Keratinocyte (primary cell): Measurements from ENCODE around the gene XRCC3. TPM values are rescaled to one million over a fixed set of nuclear protein-coding genes. Genes with fewer than 3 reads are reported as not detected.

Experiments used
- DNase-seq: peaks from one replicate; pipeline ENCODE4 v3.0.0-alpha.2; 2011; ENCODE audit warnings: low read depth, missing footprints, low spot score
- FAIRE-seq: peaks from 2 replicates; lab custom pipeline; 2011; peaks lifted over from hg19 to GRCh38; lab: Jason Lieb, UNC
- H2AFZ ChIP-seq: 2 replicates; pipeline ENCODE4 v1.6.0; 2012; ENCODE audit warnings: low read length, control low read depth, inconsistent platforms; ENCODE audit not compliant: control insufficient read depth
- H3K27ac ChIP-seq: 2 replicates; pipeline ENCODE4 v1.5.1; 2011; ENCODE audit warnings: low read length; ENCODE audit not compliant: control insufficient read depth, insufficient read depth
- H3K27me3 ChIP-seq: 3 replicates; pipeline ENCODE4 v1.6.0; 2011; ENCODE audit warnings: low read length; ENCODE audit not compliant: control insufficient read depth, insufficient read depth; ENCODE audit errors: extremely low read depth
- H3K36me3 ChIP-seq, 2 experiments: 2 replicates in 1 of 2; 3 replicates in 1 of 2; pipeline ENCODE4 v1.5.1; 2011; ENCODE audit warnings: low read length in 2 of 2, mild to moderate bottlenecking in 1 of 2; ENCODE audit not compliant: control insufficient read depth in 2 of 2, insufficient read depth in 2 of 2; ENCODE audit errors: extremely low read depth in 1 of 2
- H3K4me1 ChIP-seq: 3 replicates; pipeline ENCODE4 v1.5.1; 2011; ENCODE audit warnings: low read length; ENCODE audit not compliant: control insufficient read depth, insufficient read depth; ENCODE audit errors: extremely low read depth
- H3K4me2 ChIP-seq: 3 replicates; pipeline ENCODE4 v1.6.0; 2011; ENCODE audit warnings: low read depth, low read length; ENCODE audit not compliant: control insufficient read depth, insufficient read depth; ENCODE audit errors: extremely low read depth
- H3K4me3 ChIP-seq, 3 experiments: fragments of 200-600 bp in 1 of 3; sonication (generic) in 1 of 3; 2 replicates in 2 of 3; 3 replicates in 1 of 3; pipeline ENCODE4 v1.5.1; 2011 to 2016; ENCODE audit warnings: low read length in 3 of 3, mild to moderate bottlenecking in 3 of 3, control low read depth in 2 of 3, inconsistent platforms in 1 of 3, low read depth in 1 of 3, mixed read lengths in 1 of 3, mixed run types in 1 of 3, moderate library complexity in 1 of 3; ENCODE audit not compliant: control insufficient read depth in 2 of 3, insufficient read depth in 2 of 3; ENCODE audit errors: extremely low read depth in 1 of 3
- H3K79me2 ChIP-seq: 2 replicates; pipeline ENCODE4 v1.6.0; 2012; ENCODE audit warnings: low read length; ENCODE audit not compliant: control insufficient read depth, insufficient read depth
- H3K9ac ChIP-seq: 3 replicates; pipeline ENCODE4 v1.6.0; 2011; ENCODE audit warnings: low read length; ENCODE audit not compliant: control insufficient read depth, insufficient read depth; ENCODE audit errors: extremely low read depth
- H3K9me1 ChIP-seq: 3 replicates; pipeline ENCODE4 v1.6.0; 2011; ENCODE audit warnings: low read length; ENCODE audit not compliant: control insufficient read depth, insufficient read depth; ENCODE audit errors: extremely low read depth
- H3K9me3 ChIP-seq: 2 replicates; pipeline ENCODE4 v1.5.1; 2012; ENCODE audit warnings: low read depth, low read length; ENCODE audit not compliant: control insufficient read depth
- H4K20me1 ChIP-seq: 3 replicates; pipeline ENCODE4 v1.6.0; 2011; ENCODE audit warnings: low read length; ENCODE audit not compliant: control insufficient read depth, insufficient read depth; ENCODE audit errors: extremely low read depth
- CTCF ChIP-seq, 3 experiments: IDR thresholded peaks in 1 of 3; conservative IDR thresholded peaks in 1 of 3; optimal IDR thresholded peaks in 1 of 3; 2 replicates in 2 of 3; 3 replicates in 1 of 3; pipeline versions ENCODE3 to v1.5.1; 2011; ENCODE audit warnings: low read length in 3 of 3, mild to moderate bottlenecking in 3 of 3, moderate library complexity in 2 of 3, control low read depth in 1 of 3, inconsistent platforms in 1 of 3; ENCODE audit not compliant: insufficient read depth in 2 of 3; ENCODE audit errors: extremely low read depth in 1 of 3
- EZH2 ChIP-seq: IDR thresholded peaks from one replicate; pipeline ENCODE4 v1.6.1; 2012; ENCODE audit warnings: inconsistent platforms, mild to moderate bottlenecking, low read length, moderate library complexity
- dilution Hi-C: fragments of 300-500 bp; cut with MboI; formaldehyde crosslinking; loops from one replicate; pipeline ENCODE4 v1.7.0; 2020; ENCODE audit warnings: low sequenced_read_pairs; ENCODE audit not compliant: extremely low pct_ligation_motif_present
- polyA plus RNA-seq, 5 experiments: library from polyadenylated mRNA; depleted of rRNA in 3 of 5; stranded (reverse) in 3 of 5; stranded (forward) in 1 of 5; unstranded in 1 of 5; fragments of >200 nt; gene quantifications; 1 replicate in 1 of 5; 2 replicates in 3 of 5; 3 replicates in 1 of 5; pipeline versions ENCODE4 v1.2.1 to v1.2.3, GENCODE V29; 2011 to 2012; ENCODE audit warnings: missing spikeins in 2 of 5, low read depth in 1 of 5, low replicate concordance in 1 of 5

XRCC3 gene
- polyA plus RNA-seq, 1 donor (not counting 4 experiments of a cell fraction or from before 2014, with no cell fraction given): 21.0 TPM

GRCh38 chr14:103725001-103725682 is 9.9 kb upstream of the XRCC3 start:
- dilution Hi-C loops: no loop called here
- H4K20me1 ChIP-seq: peaks cover 16% of the 10 kb centered on the region
- H3K9me1 ChIP-seq: no peaks in the 10 kb centered on the region
- H2AFZ ChIP-seq: no peak overlapping the region
- H3K36me3 ChIP-seq: peaks cover 15 to 30% of the 10 kb centered on the region in 2 experiments
- TF ChIP-seq EZH2 (no peak), CTCF (optimal IDR thresholded peaks at IDR 0.05 in 1 of 3, IDR thresholded peaks at IDR 0.05 in 1 of 3, conservative IDR thresholded peaks at IDR 0.05 in 1 of 3; ENCODE audit: extremely low read depth in 1 of 3, insufficient read depth in 2 of 3, low read length in 3 of 3) (no peak)
- no peak overlapping the region for H3K4me2 ChIP-seq
- no peaks in the 10 kb centered on the region for H3K27me3 ChIP-seq
- H3K27ac ChIP-seq: no peak overlapping the region
- H3K79me2 ChIP-seq: peaks cover 72% of the 10 kb centered on the region
- no peaks in the 10 kb centered on the region for H3K9me3 ChIP-seq
- H3K4me3 ChIP-seq: no peak overlapping the region
- no peak for FAIRE-seq
- no peak overlapping the region for H3K9ac ChIP-seq
- H3K4me1 ChIP-seq: peaks cover 6% of the 10 kb centered on the region
- DNase-seq: no peak

GRCh38 chr14:103724116-103724515 is 8.9 kb upstream of the XRCC3 start:
- H3K9me3 ChIP-seq: no peaks in the 10 kb centered on the region
- H3K4me1 ChIP-seq: peaks cover 6% of the 10 kb centered on the region
- dilution Hi-C loops: no loop called here
- H3K9me1 ChIP-seq: no peaks in the 10 kb centered on the region
- no peak overlapping the region for H3K9ac ChIP-seq
- TF ChIP-seq CTCF (optimal IDR thresholded peaks at IDR 0.05 in 1 of 3, IDR thresholded peaks at IDR 0.05 in 1 of 3, conservative IDR thresholded peaks at IDR 0.05 in 1 of 3; ENCODE audit: extremely low read depth in 1 of 3, insufficient read depth in 2 of 3, low read length in 3 of 3): no peak
- TF ChIP-seq EZH2: no peak
- DNase-seq: no peak
- peaks cover 9 to 22% of the 10 kb centered on the region in 2 experiments for H3K36me3 ChIP-seq
- no peak for FAIRE-seq
- H3K27ac ChIP-seq: no peak overlapping the region
- H3K4me3 ChIP-seq: no peak overlapping the region
- H3K27me3 ChIP-seq: no peaks in the 10 kb centered on the region
- H3K79me2 ChIP-seq: peaks cover 82% of the 10 kb centered on the region
- no peak overlapping the region for H2AFZ ChIP-seq
- peaks cover 16% of the 10 kb centered on the region for H4K20me1 ChIP-seq
- no peak overlapping the region for H3K4me2 ChIP-seq
